Neural progenitor cell (in vitro differentiated cells): ENCODE measurements around the gene RNF180.

ENCODE experiments used
- EZH2 ChIP-seq: fragments of 200-600 bp; sonication (generic); IDR thresholded peaks from 2 replicates; pipeline ENCODE4 v1.6.1; 2017; ENCODE audit warnings: antibody characterized with exemption, mild to moderate bottlenecking, moderate library complexity
- TF ChIP-seq, protein P1 (sequence below): fragments of 200-600 bp; sonication (generic); IDR thresholded peaks from 2 replicates; pipeline ENCODE4 v1.5.1; 2017; ENCODE audit warnings: antibody characterized with exemption, mild to moderate bottlenecking

DNA sequence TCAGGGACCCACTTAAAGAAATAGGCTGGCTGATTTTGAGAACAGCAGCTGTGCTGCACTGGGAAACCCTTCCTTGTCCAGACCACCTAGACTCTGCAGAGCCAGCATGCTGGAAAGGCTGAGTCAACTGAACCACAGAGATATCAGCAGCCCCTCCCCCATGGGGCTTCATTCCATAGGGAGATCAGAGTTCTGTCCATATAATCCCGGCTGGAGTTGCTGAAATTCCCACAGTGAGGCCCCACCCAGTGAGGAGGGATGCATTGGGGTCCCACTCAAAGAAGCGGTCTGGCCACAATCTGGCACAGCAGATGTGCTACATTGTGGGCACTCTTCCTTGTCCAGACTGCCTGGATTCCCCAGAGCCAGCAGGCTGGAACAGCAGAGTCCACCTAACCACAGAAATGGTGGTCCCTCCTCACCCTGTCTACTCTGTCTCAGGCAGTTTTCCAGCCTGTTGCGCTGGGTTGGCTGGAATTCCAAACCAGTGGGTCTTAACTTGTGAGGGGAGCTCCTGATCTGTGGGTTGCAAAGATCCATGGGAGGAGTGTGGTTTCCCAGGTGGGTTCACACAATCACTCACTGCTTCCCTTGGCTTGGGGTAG lies 127.1 kb downstream of the RNF180 start:
- TF ChIP-seq, protein P1, sequence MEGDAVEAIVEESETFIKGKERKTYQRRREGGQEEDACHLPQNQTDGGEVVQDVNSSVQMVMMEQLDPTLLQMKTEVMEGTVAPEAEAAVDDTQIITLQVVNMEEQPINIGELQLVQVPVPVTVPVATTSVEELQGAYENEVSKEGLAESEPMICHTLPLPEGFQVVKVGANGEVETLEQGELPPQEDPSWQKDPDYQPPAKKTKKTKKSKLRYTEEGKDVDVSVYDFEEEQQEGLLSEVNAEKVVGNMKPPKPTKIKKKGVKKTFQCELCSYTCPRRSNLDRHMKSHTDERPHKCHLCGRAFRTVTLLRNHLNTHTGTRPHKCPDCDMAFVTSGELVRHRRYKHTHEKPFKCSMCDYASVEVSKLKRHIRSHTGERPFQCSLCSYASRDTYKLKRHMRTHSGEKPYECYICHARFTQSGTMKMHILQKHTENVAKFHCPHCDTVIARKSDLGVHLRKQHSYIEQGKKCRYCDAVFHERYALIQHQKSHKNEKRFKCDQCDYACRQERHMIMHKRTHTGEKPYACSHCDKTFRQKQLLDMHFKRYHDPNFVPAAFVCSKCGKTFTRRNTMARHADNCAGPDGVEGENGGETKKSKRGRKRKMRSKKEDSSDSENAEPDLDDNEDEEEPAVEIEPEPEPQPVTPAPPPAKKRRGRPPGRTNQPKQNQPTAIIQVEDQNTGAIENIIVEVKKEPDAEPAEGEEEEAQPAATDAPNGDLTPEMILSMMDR = no peak
- TF ChIP-seq EZH2 = no peak
